CD4-positive, CD25-positive, alpha-beta regulatory T cell (primary cell): ENCODE data around the gene TCHHL1. TPM values are rescaled to one million over a fixed set of nuclear protein-coding genes. Genes with fewer than 3 reads are reported as not detected.
"Not testable (repeated sequence)": the region's sequence is repeated elsewhere in the genome, so short reads cannot be mapped to it uniquely, and the experiment has no call there.

Experiments
- ATAC-seq, 2 donors: fragments of 150-1000 bp; cut with Tn5 transposase; one replicate each; pipeline ENCODE4 v1.10.0; 2021; ENCODE audit warnings: low read depth in 2 of 2, moderate number of reproducible peaks in 2 of 2, moderate library complexity in 1 of 2
- DNase-seq, 3 donors: peaks; one replicate each; pipeline versions ENCODE4 v3.0.0 to v3.0.0-alpha.2; 2012 to 2022; ENCODE audit warnings: mixed read lengths in 1 of 3
- H3K27ac ChIP-seq: one replicate; pipeline ENCODE4 v1.7.0; 2013; ENCODE audit warnings: mild to moderate bottlenecking, low read length; ENCODE audit not compliant: insufficient read depth, poor library complexity, severe bottlenecking
- H3K27me3 ChIP-seq: one replicate; pipeline ENCODE4 v1.7.0; 2013; ENCODE audit warnings: low read length; ENCODE audit not compliant: control insufficient read depth, insufficient read depth
- H3K36me3 ChIP-seq: one replicate; pipeline ENCODE4 v1.7.0; 2013; ENCODE audit warnings: mild to moderate bottlenecking, low read length, moderate library complexity; ENCODE audit not compliant: control insufficient read depth, insufficient read depth
- H3K4me1 ChIP-seq: 2 replicates; pipeline ENCODE4 v1.7.0; 2013; ENCODE audit warnings: mild to moderate bottlenecking, low read length; ENCODE audit not compliant: insufficient read depth, control insufficient read depth, poor library complexity, severe bottlenecking
- H3K4me3 ChIP-seq: one replicate; pipeline ENCODE4 v1.7.0; 2013; ENCODE audit warnings: low read depth, mild to moderate bottlenecking, low read length, moderate library complexity
- H3K9me3 ChIP-seq, 2 experiments: 1 replicate in 1 of 2; 2 replicates in 1 of 2; pipeline ENCODE4 v1.7.0; 2013; ENCODE audit warnings: low read length in 2 of 2, mild to moderate bottlenecking in 1 of 2, moderate library complexity in 1 of 2; ENCODE audit not compliant: control insufficient read depth in 2 of 2
- H3K27ac Mint-ChIP-seq, 3 donors: one replicate each; pipeline ENCODE4 v1.8.0; 2020 to 2022; ENCODE audit warnings: mild to moderate bottlenecking in 3 of 3, mixed read lengths in 3 of 3, moderate library complexity in 2 of 3
- H3K27me3 Mint-ChIP-seq: one replicate; pipeline ENCODE4 v1.8.0; 2022; ENCODE audit warnings: mild to moderate bottlenecking, mixed read lengths
- H3K36me3 Mint-ChIP-seq: one replicate; pipeline ENCODE4 v1.8.0; 2020; ENCODE audit warnings: mixed read lengths
- H3K4me1 Mint-ChIP-seq, 4 donors: one replicate each; pipeline ENCODE4 v1.8.0; 2020 to 2022; ENCODE audit warnings: mixed read lengths in 4 of 4, mild to moderate bottlenecking in 1 of 4
- H3K4me3 Mint-ChIP-seq, 4 donors: one replicate each; pipeline ENCODE4 v1.8.0; 2020 to 2022; ENCODE audit warnings: mild to moderate bottlenecking in 4 of 4, mixed read lengths in 4 of 4, moderate library complexity in 3 of 4
- H3K9me3 Mint-ChIP-seq, 7 donors: one replicate each; pipeline ENCODE4 v1.8.0; 2020 to 2022; ENCODE audit warnings: mixed read lengths in 7 of 7, mild to moderate bottlenecking in 3 of 7, moderate library complexity in 2 of 7
- polyA plus RNA-seq, 4 donors: library from polyadenylated mRNA; unstranded; fragments of 300-500 nt; fragmentation: Illumina TruSeq; gene quantifications; one replicate each; pipeline ENCODE4 v1.2.3, GENCODE V29; 2021
- total RNA-seq: library from RNA; stranded (reverse); gene quantifications from one replicate; pipeline ENCODE4 v1.2.3, GENCODE V29; 2022

The TCHHL1 gene
- total and polyA plus RNA-seq, 5 donors from 2014 or later: not detected

DNA sequence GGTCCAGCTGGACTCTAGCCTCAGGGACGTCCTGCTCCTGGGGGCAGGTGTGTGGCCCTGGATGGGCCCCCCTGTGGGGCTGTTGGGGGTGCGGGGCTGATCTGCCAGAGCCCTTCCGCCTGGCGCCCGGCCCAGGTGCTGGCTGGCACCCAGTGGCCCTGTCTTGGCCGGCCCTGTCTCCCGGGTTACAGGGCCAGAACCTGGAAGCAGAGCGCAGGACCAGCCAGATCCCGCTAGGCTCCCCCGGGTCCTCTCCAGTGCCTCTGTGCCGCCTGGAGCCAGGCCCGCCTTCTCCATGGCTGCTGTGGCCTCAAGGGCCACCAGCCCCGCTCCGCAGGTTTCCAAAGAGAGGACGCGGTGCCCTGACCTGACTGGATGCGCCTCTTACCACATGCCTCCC, 7.8 kb downstream of the TCHHL1 start:
- peaks cover 25% of the 10 kb centered on the region for H3K27me3 Mint-ChIP-seq
- H3K4me3 ChIP-seq, H3K9me3 ChIP-seq, H3K27ac Mint-ChIP-seq, H3K36me3 Mint-ChIP-seq, H3K4me1 ChIP-seq, H3K4me1 Mint-ChIP-seq, H3K27ac ChIP-seq, H3K36me3 ChIP-seq, H3K4me3 Mint-ChIP-seq, DNase-seq, ATAC-seq, H3K9me3 Mint-ChIP-seq: not testable (repeated sequence)
- peaks cover 14% of the 10 kb centered on the region for H3K27me3 ChIP-seq

DNA sequence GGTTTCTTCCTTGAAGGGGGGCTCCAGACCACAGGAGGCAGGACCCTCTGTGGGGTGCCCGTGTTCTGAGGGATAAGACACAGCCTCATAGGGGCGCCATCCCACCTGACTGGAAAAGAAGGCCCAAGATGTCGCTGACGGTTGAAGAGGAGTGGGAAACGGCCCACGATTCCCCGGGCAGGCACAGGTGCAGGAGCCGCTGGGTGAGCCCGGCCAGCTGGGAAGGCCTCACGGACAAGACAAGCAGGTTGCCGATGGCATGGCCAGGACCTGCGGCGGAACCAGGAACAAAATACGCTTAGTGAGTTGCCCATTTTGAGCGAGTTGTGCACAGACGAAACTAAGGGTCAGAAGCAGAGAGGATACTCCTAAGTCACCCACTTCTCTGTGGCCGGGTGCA, 8.4 kb downstream of the TCHHL1 start:
- H3K27ac Mint-ChIP-seq, H3K36me3 Mint-ChIP-seq, H3K4me1 Mint-ChIP-seq, H3K9me3 Mint-ChIP-seq, H3K4me3 ChIP-seq, DNase-seq, H3K36me3 ChIP-seq, H3K4me3 Mint-ChIP-seq, H3K4me1 ChIP-seq, ATAC-seq, H3K27ac ChIP-seq, H3K9me3 ChIP-seq: not testable (repeated sequence)
- peaks cover 13% of the 10 kb centered on the region for H3K27me3 ChIP-seq
- peaks cover 30% of the 10 kb centered on the region for H3K27me3 Mint-ChIP-seq

DNA sequence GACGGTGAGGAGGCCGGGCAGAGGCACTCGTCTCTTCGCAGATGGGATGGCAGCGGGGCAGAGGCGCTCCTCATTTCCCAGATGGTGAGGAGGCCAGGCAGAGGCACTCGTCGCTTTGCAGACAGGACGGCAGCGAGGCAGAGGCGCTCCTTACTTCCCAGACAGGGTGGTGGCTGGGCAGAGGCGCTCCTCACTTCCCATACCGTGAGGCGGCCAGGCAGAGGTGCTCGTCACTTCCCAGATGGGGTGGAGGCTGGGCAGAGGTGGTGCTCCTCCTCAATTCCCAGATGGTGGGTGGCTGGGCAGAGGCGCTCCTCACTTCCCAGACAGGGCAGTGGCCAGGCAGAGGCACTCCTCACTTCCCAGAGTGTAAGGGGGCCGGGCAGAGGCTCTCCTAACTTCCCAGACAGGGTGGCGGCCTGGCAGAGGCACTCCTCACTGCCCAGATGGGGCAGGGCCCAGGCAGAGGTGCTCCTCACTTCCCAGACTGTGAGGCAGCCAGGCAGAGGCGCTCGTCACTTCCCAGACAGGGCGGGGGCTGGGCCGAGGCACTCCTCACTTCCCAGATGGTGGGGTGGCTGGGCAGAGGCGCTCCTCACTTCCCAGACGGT, 9.9 kb downstream of the TCHHL1 start:
- Mint-ChIP-seq H3K4me1 (no peaks in the 10 kb centered on the region), H3K36me3 (no peaks in the 10 kb centered on the region), H3K27me3 (peaks cover 46% of the 10 kb centered on the region), H3K9me3 (peaks cover 0 to 3% (median 0%) of the 10 kb centered on the region in 7 donors), H3K4me3 (no peak overlapping the region), H3K27ac (no peak overlapping the region)
- no peaks in the 10 kb centered on the region for H3K4me1 ChIP-seq
- ATAC-seq (no peak), DNase-seq (no peak)
- H3K9me3 ChIP-seq: no peaks in the 10 kb centered on the region
- H3K4me3 ChIP-seq: no peak overlapping the region
- no peaks in the 10 kb centered on the region for H3K36me3 ChIP-seq
- no peak overlapping the region for H3K27ac ChIP-seq
- H3K27me3 ChIP-seq: peaks cover 15% of the 10 kb centered on the region

DNA sequence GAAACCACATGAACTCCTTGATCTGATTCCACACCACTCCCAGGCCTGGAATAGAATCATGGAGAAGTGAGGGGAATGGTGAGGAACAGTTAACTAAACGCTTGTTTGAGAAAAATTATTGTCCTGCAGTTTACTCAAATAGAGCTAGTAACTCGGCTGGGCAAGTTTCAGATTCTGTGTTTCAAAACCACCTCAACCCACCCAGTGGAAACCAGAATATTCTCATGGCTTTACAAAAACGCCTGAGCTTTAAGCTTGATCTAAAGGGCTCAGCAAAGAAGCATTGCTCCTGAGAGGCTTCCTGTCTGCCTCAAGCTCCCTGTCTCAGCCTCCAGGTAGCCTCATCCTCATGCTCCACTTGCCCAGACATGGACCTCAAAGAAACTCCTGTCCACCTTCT, 16.6 kb downstream of the TCHHL1 start:
- Histone ChIP-seq H3K9me3 (no peaks in the 10 kb centered on the region), H3K27me3 (peaks cover 43% of the 10 kb centered on the region), H3K27ac (no peak overlapping the region), H3K4me3 (no peak overlapping the region), H3K36me3 (no peaks in the 10 kb centered on the region), H3K4me1 (no peaks in the 10 kb centered on the region)
- Mint-ChIP-seq H3K4me3 (no peak overlapping the region), H3K27me3 (peaks cover 66% of the 10 kb centered on the region), H3K4me1 (no peaks in the 10 kb centered on the region), H3K36me3 (peaks cover 4% of the 10 kb centered on the region), H3K27ac (no peak overlapping the region), H3K9me3 (peaks cover 0 to 2% (median 0%) of the 10 kb centered on the region in 7 donors)
- DNase-seq: no peak
- ATAC-seq: no peak

DNA sequence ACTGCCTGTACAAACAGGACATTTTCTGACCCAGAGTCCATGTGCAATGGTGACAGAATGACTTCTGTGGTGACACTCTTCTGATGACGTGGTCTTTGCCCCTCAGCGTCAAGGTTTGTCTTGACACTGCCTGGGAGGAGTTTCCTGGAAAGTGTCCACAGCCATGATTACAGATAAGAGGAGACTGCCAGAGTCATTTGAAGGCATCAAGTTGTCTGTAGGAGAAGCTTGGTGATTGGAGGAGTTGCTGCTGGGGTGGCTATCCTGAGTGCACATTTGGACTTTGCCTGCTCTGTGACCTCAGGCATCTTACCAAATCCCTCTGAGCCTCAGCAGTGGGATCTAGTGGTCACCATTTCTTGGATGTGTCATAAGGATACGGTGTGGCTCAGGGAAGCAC, 17.7 kb downstream of the TCHHL1 start:
- Mint-ChIP-seq H3K4me1 (no peaks in the 10 kb centered on the region), H3K9me3 (peaks cover 0 to 2% (median 0%) of the 10 kb centered on the region in 7 donors), H3K4me3 (no peak overlapping the region), H3K27me3 (peaks cover 59% of the 10 kb centered on the region), H3K27ac (no peak overlapping the region), H3K36me3 (peaks cover 4% of the 10 kb centered on the region)
- peaks cover 48% of the 10 kb centered on the region for H3K27me3 ChIP-seq
- no peak overlapping the region for H3K4me3 ChIP-seq
- H3K9me3 ChIP-seq: no peaks in the 10 kb centered on the region
- no peaks in the 10 kb centered on the region for H3K4me1 ChIP-seq
- ATAC-seq: no peak
- no peak overlapping the region for H3K27ac ChIP-seq
- no peaks in the 10 kb centered on the region for H3K36me3 ChIP-seq
- DNase-seq: no peak

DNA sequence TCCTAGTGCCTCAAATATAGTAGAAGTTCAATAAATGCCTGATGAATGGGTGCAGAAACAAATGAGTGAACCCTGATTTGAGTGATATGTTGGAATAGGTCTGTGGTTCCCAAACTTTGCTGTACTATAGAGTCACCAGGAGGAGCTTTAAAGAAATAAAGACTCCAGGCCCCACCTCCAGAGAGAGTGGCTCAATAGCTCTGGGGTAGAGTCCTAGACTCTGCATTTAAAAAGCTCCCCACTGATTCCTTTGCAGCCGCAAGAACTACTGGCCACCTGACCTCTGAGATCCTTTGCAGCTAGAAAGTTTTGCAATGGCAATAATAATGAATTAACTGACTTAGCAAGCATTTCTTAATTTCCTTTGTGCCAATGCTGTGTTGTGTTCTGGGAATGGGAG, 20.9 kb downstream of the TCHHL1 start:
- no peak for ATAC-seq
- Mint-ChIP-seq H3K27me3 (peaks cover 41% of the 10 kb centered on the region), H3K4me3 (no peak overlapping the region), H3K9me3 (peaks cover 0 to 2% (median 0%) of the 10 kb centered on the region in 7 donors), H3K27ac (no peak overlapping the region), H3K4me1 (no peaks in the 10 kb centered on the region), H3K36me3 (peaks cover 4% of the 10 kb centered on the region)
- no peak overlapping the region for H3K4me3 ChIP-seq
- no peaks in the 10 kb centered on the region for H3K4me1 ChIP-seq
- no peaks in the 10 kb centered on the region for H3K9me3 ChIP-seq
- H3K36me3 ChIP-seq: no peaks in the 10 kb centered on the region
- DNase-seq: no peak
- H3K27me3 ChIP-seq: peaks cover 40% of the 10 kb centered on the region
- H3K27ac ChIP-seq: no peak overlapping the region

DNA sequence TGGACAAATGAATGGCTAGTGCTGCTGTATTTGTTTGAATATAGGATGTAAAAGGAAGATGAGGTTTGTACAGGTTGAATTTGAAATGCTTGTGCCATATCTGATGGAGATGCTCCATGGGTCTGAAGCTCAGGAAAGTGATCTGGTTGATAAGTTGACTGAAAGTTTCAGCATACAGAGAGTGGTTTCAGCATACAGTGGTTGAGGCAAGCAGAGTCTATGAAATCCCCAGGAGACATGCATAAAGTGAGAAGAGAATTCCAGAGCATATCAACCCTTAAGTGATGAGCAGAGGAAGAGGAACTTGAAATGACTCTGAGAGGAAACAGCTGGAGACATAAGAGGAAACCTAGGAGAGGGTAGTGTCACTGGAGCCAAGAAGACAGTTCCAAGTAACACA, 21.7 kb downstream of the TCHHL1 start:
- no peak overlapping the region for H3K4me3 ChIP-seq

DNA sequence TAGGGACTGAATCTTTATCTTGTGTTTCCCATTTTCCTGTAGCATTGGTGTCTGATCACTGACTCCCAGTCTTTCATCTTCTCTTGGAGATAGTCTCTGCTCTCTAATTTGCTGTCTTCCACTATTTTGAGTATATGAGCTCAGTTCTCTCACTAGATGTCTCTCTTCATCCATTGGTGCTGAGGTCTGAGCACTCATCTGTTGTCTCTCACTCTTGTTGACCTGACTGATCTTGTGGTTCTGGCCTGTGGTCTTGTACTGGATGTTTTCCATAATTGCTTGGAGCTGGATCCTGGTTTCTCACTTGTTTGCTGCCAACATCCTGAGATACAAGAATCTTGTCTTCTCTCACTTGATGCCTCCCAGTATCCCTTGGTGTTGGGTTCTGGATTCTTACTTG, 26.9 kb downstream of the TCHHL1 start:
- Histone ChIP-seq H3K36me3 (no peaks in the 10 kb centered on the region), H3K27me3 (peaks cover 40% of the 10 kb centered on the region), H3K4me1 (no peaks in the 10 kb centered on the region), H3K9me3 (no peaks in the 10 kb centered on the region), H3K27ac (no peak overlapping the region), H3K4me3 (no peak overlapping the region)
- H3K9me3 Mint-ChIP-seq: peaks cover 0 to 1% (median 0%) of the 10 kb centered on the region in 7 donors
- no peak overlapping the region for H3K4me3 Mint-ChIP-seq
- no peaks in the 10 kb centered on the region for H3K36me3 Mint-ChIP-seq
- ATAC-seq (no peak), DNase-seq (no peak)
- H3K27me3 Mint-ChIP-seq: peaks cover 13% of the 10 kb centered on the region
- H3K27ac Mint-ChIP-seq: no peak overlapping the region
- H3K4me1 Mint-ChIP-seq: no peaks in the 10 kb centered on the region

More for the DNA sequence above, 21.7 kb downstream of the TCHHL1 start:
- Mint-ChIP-seq H3K4me3 (no peak overlapping the region), H3K36me3 (peaks cover 4% of the 10 kb centered on the region), H3K27ac (no peak overlapping the region), H3K27me3 (peaks cover 40% of the 10 kb centered on the region), H3K9me3 (peaks cover 0 to 2% (median 0%) of the 10 kb centered on the region in 7 donors), H3K4me1 (no peaks in the 10 kb centered on the region)
- no peaks in the 10 kb centered on the region for H3K4me1 ChIP-seq
- peaks cover 40% of the 10 kb centered on the region for H3K27me3 ChIP-seq
- H3K9me3 ChIP-seq: no peaks in the 10 kb centered on the region
- H3K27ac ChIP-seq: no peak overlapping the region
- DNase-seq (no peak), ATAC-seq (no peak)
- no peaks in the 10 kb centered on the region for H3K36me3 ChIP-seq
